Astrocyte (in vitro differentiated cells and primary cell): Measurements from ENCODE around the gene PRADC1. TPM values are rescaled to one million over a fixed set of nuclear protein-coding genes. Genes with fewer than 3 reads are reported as not detected.

Experiments used
- DNase-seq: peaks from one replicate; pipeline ENCODE4 v3.0.0-alpha.2; 2010; ENCODE audit warnings: low read depth
- FAIRE-seq: peaks from 2 replicates; lab custom pipeline; 2011; peaks lifted over from hg19 to GRCh38; lab: Jason Lieb, UNC
- H2AFZ ChIP-seq: 2 replicates; pipeline ENCODE4 v1.6.0; 2012; ENCODE audit warnings: low read depth, low read length, inconsistent platforms
- H3K27ac ChIP-seq: 2 replicates; pipeline ENCODE4 v1.5.1; 2011; ENCODE audit warnings: low read depth, low read length, inconsistent platforms
- H3K27me3 ChIP-seq: 2 replicates; pipeline ENCODE4 v1.6.0; 2011; ENCODE audit warnings: low read length, inconsistent platforms; ENCODE audit not compliant: insufficient read depth
- H3K36me3 ChIP-seq: 2 replicates; pipeline ENCODE4 v1.5.1; 2011; ENCODE audit warnings: low read length, inconsistent platforms; ENCODE audit not compliant: insufficient read depth
- H3K4me1 ChIP-seq: 2 replicates; pipeline ENCODE4 v1.5.1; 2011; ENCODE audit warnings: low read length, inconsistent platforms; ENCODE audit not compliant: insufficient read depth
- H3K4me2 ChIP-seq: 2 replicates; pipeline ENCODE4 v1.6.0; 2012; ENCODE audit warnings: low read length, inconsistent platforms
- H3K4me3 ChIP-seq: 2 replicates; pipeline ENCODE4 v1.5.1; 2011; ENCODE audit warnings: low read depth, mild to moderate bottlenecking, low read length, inconsistent platforms; ENCODE audit not compliant: insufficient read depth
- H3K79me2 ChIP-seq: 2 replicates; pipeline ENCODE4 v1.6.0; 2012; ENCODE audit warnings: mild to moderate bottlenecking, low read length, inconsistent platforms; ENCODE audit not compliant: insufficient read depth
- H3K9ac ChIP-seq: 2 replicates; pipeline ENCODE4 v1.6.0; 2012; ENCODE audit warnings: mild to moderate bottlenecking, low read length, inconsistent platforms
- H3K9me3 ChIP-seq: 2 replicates; pipeline ENCODE4 v1.5.1; 2012; ENCODE audit warnings: low read depth, mild to moderate bottlenecking, low read length, inconsistent platforms; ENCODE audit not compliant: insufficient read depth
- H4K20me1 ChIP-seq: 2 replicates; pipeline ENCODE4 v1.6.0; 2012; ENCODE audit warnings: low read length, inconsistent platforms; ENCODE audit not compliant: insufficient read depth
- H3K27ac Mint-ChIP-seq: one replicate; pipeline ENCODE4 v1.8.0; 2021; ENCODE audit warnings: mild to moderate bottlenecking, mixed read lengths; ENCODE audit not compliant: unreplicated experiment
- H3K27me3 Mint-ChIP-seq: one replicate; pipeline ENCODE4 v1.8.0; 2021; ENCODE audit warnings: low read depth, mixed read lengths; ENCODE audit not compliant: unreplicated experiment
- H3K36me3 Mint-ChIP-seq: one replicate; pipeline ENCODE4 v1.8.0; 2021; ENCODE audit warnings: low read depth, mixed read lengths; ENCODE audit not compliant: unreplicated experiment
- H3K4me1 Mint-ChIP-seq: one replicate; pipeline ENCODE4 v1.8.0; 2021; ENCODE audit warnings: low read depth, mixed read lengths; ENCODE audit not compliant: unreplicated experiment
- H3K4me3 Mint-ChIP-seq: one replicate; pipeline ENCODE4 v1.8.0; 2021; ENCODE audit warnings: mild to moderate bottlenecking, moderate library complexity, mixed read lengths; ENCODE audit not compliant: unreplicated experiment
- H3K9me3 Mint-ChIP-seq: one replicate; pipeline ENCODE4 v1.8.0; 2021; ENCODE audit warnings: mild to moderate bottlenecking, mixed read lengths; ENCODE audit not compliant: unreplicated experiment
- CTCF ChIP-seq: IDR thresholded peaks from 2 replicates; pipeline ENCODE4 v1.5.1; 2011; ENCODE audit warnings: low read depth, mild to moderate bottlenecking, inconsistent platforms, low read length, moderate library complexity; ENCODE audit not compliant: insufficient read depth
- EZH2 ChIP-seq: IDR thresholded peaks from 2 replicates; pipeline ENCODE4 v1.6.1; 2012; ENCODE audit warnings: mild to moderate bottlenecking, low read length, inconsistent platforms; ENCODE audit not compliant: insufficient read depth
- total RNA-seq: library from RNA; stranded (reverse); gene quantifications from 2 replicates; pipeline ENCODE4 v1.2.1, GENCODE V29; 2021

PRADC1 gene
- total RNA-seq, 1 donor from 2014 or later = 13.1 TPM

- no peak overlapping the region for H3K4me3 ChIP-seq
- no peak overlapping the region for H3K4me2 ChIP-seq
- Mint-ChIP-seq H3K4me3 (no peak overlapping the region), H3K9me3 (no peaks in the 10 kb centered on the region), H3K27me3 (no peaks in the 10 kb centered on the region), H3K27ac (peak overlapping the region; percentile 80), H3K36me3 (peaks cover 17% of the 10 kb centered on the region), H3K4me1 (peaks cover under 1% of the 10 kb centered on the region)
- H3K36me3 ChIP-seq = peaks cover 38% of the 10 kb centered on the region
- peaks cover 57% of the 10 kb centered on the region for H4K20me1 ChIP-seq
- no peaks in the 10 kb centered on the region for H3K27me3 ChIP-seq
- H3K79me2 ChIP-seq = no peaks in the 10 kb centered on the region
- H3K4me1 ChIP-seq = no peaks in the 10 kb centered on the region
- DNase-seq (no peak), FAIRE-seq (no peak)
- H3K9me3 ChIP-seq = no peaks in the 10 kb centered on the region
- no peak overlapping the region for H2AFZ ChIP-seq
- no peak overlapping the region for H3K27ac ChIP-seq
- TF ChIP-seq CTCF (no peak), EZH2 (no peak)
- no peak overlapping the region for H3K9ac ChIP-seq
These were observed 21.4 kb upstream of the PRADC1 start for GRCh38 chr2:73254343-73255006.

GRCh38 chr2:73253901-73254300, 20.9 kb upstream of the PRADC1 start:
- peaks cover 2% of the 10 kb centered on the region for H3K4me1 Mint-ChIP-seq
- no peak for DNase-seq
- no peak for FAIRE-seq
- no peak overlapping the region for H3K4me3 Mint-ChIP-seq
- H3K4me3 ChIP-seq = no peak overlapping the region
- no peak overlapping the region for H3K27ac ChIP-seq
- H3K27ac Mint-ChIP-seq = peak overlapping the region; percentile 80
- no peaks in the 10 kb centered on the region for H3K27me3 Mint-ChIP-seq
- no peaks in the 10 kb centered on the region for H3K4me1 ChIP-seq
- no peak overlapping the region for H3K9ac ChIP-seq
- no peak for TF ChIP-seq CTCF
- H3K36me3 Mint-ChIP-seq = peaks cover 17% of the 10 kb centered on the region
- no peak overlapping the region for H3K4me2 ChIP-seq
- H3K27me3 ChIP-seq = no peaks in the 10 kb centered on the region
- peaks cover 44% of the 10 kb centered on the region for H3K36me3 ChIP-seq
- peaks cover 63% of the 10 kb centered on the region for H4K20me1 ChIP-seq
- no peak overlapping the region for H2AFZ ChIP-seq
- no peaks in the 10 kb centered on the region for H3K79me2 ChIP-seq
- no peaks in the 10 kb centered on the region for H3K9me3 Mint-ChIP-seq
- H3K9me3 ChIP-seq = no peaks in the 10 kb centered on the region

GRCh38 chr2:73253400-73253799, 20.4 kb upstream of the PRADC1 start:
- Histone ChIP-seq H3K9me3 (no peaks in the 10 kb centered on the region), H3K4me2 (no peak overlapping the region), H3K79me2 (no peaks in the 10 kb centered on the region), H2AFZ (no peak overlapping the region), H3K27ac (no peak overlapping the region), H3K9ac (no peak overlapping the region), H4K20me1 (peaks cover 67% of the 10 kb centered on the region), H3K27me3 (no peaks in the 10 kb centered on the region), H3K4me3 (no peak overlapping the region), H3K36me3 (peaks cover 48% of the 10 kb centered on the region), H3K4me1 (no peaks in the 10 kb centered on the region)
- Mint-ChIP-seq H3K4me1 (peaks cover 2% of the 10 kb centered on the region), H3K4me3 (no peak overlapping the region), H3K9me3 (no peaks in the 10 kb centered on the region), H3K36me3 (peaks cover 16% of the 10 kb centered on the region), H3K27me3 (no peaks in the 10 kb centered on the region), H3K27ac (no peak overlapping the region)
- DNase-seq = no peak
- TF ChIP-seq CTCF (no peak), EZH2 (no peak)
- no peak for FAIRE-seq
